Suprapubic skin (tissue), 4 donors: ENCODE data around the gene STOX1.

ENCODE experiments used
- CTCF ChIP-seq, 2 donors: fragments of 200-600 bp in 1 of 2; fragments of 450-650 bp in 1 of 2; sonication (generic) in 1 of 2; IDR thresholded peaks; one replicate each; pipeline ENCODE4 v1.5.1; 2016 to 2019; ENCODE audit warnings: antibody characterized with exemption in 2 of 2, mild to moderate bottlenecking in 1 of 2, moderate library complexity in 1 of 2
- POLR2A ChIP-seq, 2 donors: fragments of 450-650 bp; IDR thresholded peaks; one replicate each; pipeline ENCODE4 v1.6.1; 2017; ENCODE audit warnings: antibody characterized with exemption in 2 of 2, mild to moderate bottlenecking in 2 of 2, moderate library complexity in 2 of 2
- POLR2AphosphoS5 ChIP-seq, 3 donors: sonication (generic); formaldehyde crosslinking; IDR thresholded peaks; one replicate each; pipeline ENCODE4 v1.6.1; 2017; ENCODE audit warnings: antibody characterized with exemption in 3 of 3

- TF ChIP-seq CTCF (IDR thresholded peaks at IDR 0.05) (no peak), POLR2AphosphoS5 (IDR thresholded peaks at IDR 0.05) (no peak), POLR2A (IDR thresholded peaks at IDR 0.05) (no peak)
Observed at GRCh38 chr10:68899186-68899745, 71.9 kb downstream of the STOX1 start.
